SW 1271 (cell line): ENCODE results near the gene NOL6.
"Not testable (repeated sequence)": the region's sequence is repeated elsewhere in the genome, so short reads cannot be mapped to it uniquely, and the experiment has no call there.

Source experiments
- DNase-seq, 2 experiments: peaks; one replicate each; lab custom pipeline; 2025; lab: John Stamatoyannopoulos, UW

The NOL6 gene

DNA sequence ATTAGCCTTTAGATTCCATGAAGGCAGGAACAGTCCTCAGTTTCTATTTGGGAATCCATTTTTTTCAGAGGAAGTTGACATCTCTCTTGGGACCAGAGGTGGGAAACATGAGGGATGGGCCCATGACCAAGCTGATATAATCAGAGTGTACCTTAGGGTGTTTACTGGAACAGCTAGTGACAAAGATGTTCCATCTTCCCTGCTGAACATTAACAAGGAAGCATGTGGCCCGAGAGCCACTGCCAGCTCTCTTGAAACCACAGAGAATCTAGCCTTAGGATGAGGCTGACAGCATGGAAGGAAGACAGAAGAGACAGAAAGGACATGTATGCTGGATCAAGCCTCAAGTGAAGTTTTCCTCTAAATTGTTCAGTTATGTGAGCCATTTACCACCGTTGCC, 42.3 kb downstream of the NOL6 start:
- DNase-seq: no peak

DNA sequence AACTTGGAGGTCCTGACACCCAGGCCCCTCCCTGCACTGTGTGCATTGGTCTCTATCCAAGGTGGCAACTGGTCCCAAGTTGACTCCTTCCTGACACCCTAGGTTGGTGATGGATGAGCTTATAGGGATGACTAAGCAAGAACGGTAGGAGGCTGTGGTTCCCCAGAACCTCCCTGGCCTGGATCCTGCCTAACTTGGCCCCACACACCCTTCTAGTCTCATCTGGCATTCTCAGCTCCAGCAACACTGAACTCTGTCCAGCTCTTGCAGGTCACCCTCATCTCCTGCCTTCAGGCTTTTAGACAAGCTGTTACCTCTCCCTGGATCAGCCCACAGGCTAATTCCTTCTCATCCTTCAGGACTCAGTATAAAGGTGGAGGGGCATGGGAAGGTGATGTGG, 42.8 kb downstream of the NOL6 start:
- DNase-seq: no peak

DNA sequence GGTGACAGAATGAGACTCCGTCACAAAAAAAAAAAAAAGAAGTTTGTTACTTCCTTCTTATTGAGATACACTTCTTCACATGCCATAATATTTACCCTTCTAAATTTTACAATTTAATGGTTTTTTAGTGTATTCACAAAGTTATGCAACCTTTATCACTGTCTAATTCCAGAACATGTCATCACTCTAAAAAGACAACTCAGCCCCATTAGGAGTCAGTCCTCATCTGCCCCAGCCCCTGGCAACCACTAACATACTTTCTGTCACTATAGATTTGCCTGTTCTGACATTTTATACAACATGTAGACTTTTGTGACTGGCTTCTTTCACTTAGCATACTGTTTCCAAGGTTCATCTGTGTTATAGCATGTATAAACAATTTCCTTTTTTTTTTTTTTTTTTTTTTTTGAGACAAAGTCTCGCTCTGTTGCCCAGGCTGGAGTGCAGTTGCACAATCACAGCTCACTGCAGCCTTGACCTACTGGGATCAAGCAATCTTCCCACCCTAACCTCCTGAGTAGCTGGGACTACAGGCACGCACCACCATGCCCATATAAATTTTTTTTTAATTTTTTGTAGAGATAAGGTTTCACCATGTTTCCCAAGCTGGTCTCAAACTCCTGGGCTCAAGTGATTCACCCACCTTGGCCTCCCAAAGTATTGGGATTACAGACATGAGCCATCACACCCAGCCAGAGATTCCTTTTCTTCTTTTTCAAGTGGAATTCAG, 44.3 kb downstream of the NOL6 start:
- no peak for DNase-seq

DNA sequence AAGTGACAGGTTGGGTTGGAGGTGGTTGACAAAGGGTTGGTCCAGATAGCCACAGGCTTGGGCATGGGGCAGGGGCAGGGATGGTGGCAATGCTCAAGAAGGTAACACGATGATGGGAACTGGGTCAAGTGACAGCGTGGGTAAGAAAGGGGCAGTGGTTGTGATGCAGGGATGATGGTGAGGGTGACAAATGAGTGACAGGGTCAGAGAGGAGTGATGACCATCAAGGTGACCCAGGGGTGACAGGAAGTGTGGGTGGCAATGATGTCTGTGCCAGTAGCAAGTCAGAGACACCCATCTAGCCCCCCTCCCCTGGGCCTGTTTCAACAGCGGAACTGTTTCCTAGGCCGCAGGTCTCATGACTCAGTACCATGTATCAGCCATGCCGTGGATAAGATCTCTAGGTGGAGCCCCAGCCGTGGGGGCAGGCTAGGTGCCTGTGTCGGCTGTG, 46.9 kb downstream of the NOL6 start:
- DNase-seq: no peak

DNA sequence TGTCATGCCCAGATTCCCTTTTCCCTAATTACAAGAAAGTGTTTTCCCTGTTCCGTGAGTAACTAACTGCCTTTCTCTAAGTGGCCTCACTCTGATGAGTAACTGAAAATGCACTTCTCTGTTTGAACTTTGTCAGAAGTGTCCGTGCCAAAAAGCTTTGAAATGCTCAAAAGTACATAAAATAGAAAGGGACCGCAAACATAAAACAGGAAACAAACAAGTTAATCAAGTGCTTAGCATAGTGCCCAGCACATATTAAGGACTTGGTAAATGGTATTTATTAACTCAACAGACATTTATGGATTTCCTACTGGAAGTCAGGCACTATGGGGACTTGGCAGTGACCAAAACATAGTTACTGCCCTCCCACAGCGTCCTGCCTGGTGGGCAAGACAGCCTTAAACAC, 48.6 kb downstream of the NOL6 start:
- no peak for DNase-seq

DNA sequence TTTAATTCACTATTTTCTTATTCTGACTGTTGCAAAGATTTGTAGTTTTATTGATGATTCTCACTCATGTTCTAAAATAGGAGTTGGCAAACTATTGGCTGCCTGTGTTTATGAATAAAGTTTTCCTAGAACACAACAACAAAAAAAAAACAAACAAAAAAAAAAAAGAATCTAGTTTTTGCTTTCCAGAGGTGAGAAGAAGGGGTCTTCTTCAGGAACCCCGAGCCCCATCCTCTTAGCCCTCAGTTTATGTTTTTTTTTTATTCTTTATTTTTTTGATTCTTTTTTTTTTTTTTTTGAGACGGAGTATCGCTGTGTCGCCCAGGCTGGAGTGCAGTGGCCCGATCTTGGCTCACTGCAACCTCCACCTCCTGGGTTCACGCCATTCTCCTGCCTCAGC, 49.2 kb downstream of the NOL6 start:
- DNase-seq: not testable (repeated sequence)

DNA sequence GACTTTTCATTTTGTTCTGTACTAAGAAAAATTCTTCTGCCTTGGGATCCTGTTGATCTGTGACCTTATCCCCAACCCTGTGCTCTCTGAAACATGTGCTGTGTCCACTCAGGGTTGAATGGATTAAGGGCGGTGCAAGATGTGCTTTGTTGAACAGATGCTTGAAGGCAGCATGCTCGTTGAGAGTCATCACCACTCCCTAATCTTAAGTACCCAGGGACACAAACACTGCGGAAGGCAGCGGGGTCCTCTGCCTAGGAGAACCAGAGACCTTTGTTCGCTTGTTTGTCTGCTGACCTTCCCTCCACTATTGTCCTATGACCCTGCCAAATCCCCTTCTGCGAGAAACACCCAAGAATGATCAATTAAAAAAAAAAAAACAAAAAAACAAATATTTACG, 49.7 kb downstream of the NOL6 start:
- not testable (repeated sequence) for DNase-seq

DNA sequence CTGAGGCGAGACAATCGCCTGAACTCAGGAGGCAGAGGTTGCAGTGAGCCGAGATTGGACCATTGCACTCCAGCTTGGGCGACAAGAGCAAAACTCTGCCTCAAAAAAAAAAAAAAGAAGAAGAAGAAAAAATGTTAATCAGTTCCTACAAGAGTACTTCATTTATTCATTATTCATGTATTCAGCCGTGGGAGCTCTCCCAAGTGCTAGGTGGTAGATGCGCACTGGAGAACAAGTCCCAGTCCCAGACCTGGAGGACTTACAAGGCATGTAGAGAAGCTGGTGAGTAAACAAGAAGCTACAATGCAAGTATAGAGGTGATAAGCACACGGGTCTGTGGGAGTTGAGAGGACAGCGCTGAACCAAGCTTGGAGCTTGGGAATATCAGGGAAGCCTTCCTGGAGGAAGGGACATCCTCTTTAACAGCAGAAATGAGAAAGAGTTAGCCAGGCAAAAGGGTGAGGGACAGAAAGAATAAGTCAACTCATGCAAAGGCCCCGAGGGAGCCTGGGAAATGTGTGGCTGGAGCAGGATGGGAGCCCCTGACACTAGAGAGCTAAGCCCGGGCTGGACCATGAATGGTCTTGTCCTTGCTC, 53.9 kb downstream of the NOL6 start:
- DNase-seq: no peak

DNA sequence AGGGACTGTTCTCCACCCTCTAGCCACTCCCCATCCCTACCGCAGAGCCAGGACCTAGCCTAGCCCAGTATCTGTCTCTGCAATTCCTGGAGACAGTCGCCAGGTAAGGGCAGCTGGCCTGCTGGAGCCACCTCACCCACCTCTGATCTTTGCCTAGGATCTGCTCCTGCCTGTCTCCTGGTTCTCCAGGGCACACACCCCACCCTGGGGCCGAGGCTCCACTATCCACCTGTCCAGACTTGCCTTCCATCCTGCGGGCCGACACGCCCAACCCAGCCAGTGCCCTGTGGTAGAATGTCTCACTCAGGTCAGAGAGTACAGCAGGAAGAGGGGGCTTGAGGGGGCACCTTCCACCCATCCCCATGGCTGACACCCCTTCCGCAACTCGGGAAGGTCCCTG, 55.6 kb downstream of the NOL6 start:
- DNase-seq: no peak

DNA sequence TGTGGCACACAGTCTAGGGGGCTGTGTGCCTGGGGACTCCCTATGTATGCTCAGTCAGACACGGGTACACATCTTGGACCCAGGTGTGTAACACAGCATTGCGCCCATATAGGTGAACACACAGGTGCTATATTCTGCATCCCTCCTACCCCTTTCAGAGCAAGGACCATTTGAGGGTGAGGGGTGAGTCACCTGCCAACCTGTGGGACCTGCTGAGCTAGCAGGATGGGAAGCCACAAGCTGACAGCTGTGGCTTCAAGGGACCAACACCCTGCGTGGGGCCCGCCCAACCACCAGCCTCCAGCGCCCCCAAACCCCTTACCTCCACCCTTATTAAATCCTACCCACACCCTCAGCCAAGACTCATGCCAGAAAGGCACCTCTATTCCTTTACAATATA, 56.7 kb downstream of the NOL6 start:
- DNase-seq: no peak

DNA sequence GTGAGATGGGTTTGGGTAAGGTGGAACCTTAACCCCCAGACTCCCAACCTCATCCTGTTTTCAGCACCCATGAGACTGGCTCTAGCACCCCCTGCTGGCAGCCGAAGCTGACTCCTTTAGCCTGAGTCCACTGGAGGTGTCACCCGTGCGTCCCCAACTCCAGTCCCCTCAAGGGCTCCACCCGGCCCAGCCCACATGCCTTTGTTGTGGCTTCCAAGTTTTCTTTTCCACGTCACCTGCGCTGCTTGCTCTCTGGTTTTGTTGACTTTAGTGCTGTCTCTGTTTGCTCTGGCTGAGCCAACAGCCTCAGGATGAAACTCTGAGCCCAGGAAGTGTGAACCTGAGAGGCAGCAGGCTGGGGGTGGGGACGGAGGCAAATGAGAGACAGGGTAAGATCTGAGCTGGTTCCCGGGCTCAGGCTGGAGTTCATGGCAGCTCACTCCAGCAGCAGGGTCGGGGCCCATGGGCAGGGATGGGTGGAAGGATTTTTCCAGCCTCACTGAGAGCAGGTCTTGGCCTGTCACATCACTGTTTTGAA, 58.2 kb downstream of the NOL6 start:
- DNase-seq: no peak

DNA sequence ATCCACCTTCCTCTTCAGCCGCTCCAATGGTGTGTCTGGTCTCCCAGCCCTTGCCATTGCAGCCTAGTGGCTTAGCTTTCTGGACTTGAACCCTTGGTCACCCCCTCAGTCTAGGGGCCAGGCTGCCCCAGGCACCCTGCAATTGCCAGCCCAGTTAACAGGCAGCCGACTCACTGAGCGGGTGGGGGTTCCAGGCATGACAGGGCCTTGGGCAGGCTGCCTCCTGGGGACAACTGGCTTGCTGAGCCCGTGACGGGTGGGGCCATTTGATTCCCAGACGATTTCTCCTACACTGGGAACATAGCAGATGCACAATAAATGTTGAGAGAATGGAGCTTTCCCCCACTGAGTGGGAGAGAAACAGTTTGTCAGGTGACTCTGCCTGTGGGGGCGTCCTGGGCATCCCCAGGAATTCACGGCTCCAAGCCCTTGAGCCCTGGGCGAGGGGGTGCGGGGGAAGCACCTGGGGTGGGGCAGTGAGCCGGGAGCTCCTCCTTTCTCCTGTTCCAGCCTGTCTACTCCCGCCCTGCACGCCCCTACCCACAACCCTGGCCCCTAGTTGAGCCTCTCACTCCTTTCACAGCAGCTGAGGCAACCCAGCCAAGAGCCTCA, 58.7 kb downstream of the NOL6 start:
- DNase-seq: no peak

DNA sequence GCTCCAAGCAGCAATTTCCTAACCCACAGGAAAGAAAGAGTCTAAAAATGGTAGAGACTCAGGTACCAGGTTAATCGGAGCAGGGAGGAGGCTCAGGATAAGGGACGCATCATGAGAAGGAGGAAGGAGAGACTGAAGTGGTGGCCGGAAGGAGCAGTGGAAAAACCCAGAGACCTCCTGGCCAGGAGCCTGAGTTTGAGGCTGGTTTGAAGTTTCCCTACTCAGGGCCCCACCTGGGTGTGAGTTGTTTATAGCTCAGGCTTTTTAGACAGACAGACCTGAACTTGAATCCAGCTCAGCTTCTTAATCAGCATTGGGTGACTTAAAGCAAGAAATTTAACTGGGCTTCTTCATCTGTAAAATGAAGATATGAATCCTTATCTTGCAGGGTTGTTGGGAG, 59.5 kb downstream of the NOL6 start:
- no peak for DNase-seq
